GM18861 (cell line): ENCODE results near the gene PLA2G12A.

Source experiments
- ATAC-seq: cut with Tn5 transposase; IDR thresholded peaks from one replicate; pipeline ENCODE4 v1.9.1; 2021; ENCODE audit not compliant: unreplicated experiment

The PLA2G12A gene

DNA sequence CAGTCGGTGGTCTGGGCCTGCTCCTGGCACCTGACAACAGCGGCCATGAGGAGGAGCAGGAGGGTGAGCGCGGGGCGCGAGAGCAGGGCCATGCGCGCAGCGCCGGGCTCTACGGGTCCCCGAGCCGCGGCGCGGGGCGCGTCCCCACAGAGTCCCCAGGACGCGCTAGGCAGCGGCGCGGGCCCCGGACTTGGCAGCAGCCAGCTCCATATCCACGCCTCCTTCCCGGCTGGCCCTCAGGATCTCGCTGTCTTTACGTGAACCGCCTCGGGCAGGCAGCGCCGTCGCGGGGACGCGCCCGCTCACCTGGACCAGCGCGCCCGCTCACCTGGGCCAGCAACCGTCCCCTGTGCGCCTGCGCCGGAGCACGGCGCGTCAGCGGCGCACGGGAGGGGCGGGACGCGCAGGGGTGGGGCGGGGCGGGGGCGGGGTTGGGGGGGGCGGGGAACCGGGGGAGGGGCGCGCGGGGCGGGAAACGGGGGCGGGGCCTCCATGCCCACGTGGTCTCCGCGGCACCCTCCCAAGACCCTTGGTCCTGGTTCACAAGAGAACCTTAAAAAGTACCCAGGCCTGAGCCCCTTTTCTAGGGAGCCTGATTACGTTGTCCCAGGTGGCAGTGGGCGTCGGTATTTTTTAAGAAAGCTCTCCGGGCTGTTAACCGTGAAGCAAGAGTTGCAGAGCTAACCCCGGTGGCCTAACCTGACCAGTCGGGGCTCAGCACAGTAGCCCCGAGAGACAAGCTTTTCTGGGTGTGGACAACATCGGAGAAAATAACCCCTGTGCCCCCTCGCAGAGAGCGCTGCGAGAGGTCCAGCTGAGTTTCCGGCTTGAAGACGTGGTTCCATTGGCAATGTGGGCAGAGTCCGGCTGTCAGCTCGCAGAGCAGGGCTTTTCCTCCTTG, at the start of gene PLA2G12A:
Gene PLA2G12A, minus strand, starts transcription at position 353 of the 901 bp plus-strand sequence. Its CDS starts 261 bp downstream, at position 92.
- peak; percentile 73 for ATAC-seq

DNA sequence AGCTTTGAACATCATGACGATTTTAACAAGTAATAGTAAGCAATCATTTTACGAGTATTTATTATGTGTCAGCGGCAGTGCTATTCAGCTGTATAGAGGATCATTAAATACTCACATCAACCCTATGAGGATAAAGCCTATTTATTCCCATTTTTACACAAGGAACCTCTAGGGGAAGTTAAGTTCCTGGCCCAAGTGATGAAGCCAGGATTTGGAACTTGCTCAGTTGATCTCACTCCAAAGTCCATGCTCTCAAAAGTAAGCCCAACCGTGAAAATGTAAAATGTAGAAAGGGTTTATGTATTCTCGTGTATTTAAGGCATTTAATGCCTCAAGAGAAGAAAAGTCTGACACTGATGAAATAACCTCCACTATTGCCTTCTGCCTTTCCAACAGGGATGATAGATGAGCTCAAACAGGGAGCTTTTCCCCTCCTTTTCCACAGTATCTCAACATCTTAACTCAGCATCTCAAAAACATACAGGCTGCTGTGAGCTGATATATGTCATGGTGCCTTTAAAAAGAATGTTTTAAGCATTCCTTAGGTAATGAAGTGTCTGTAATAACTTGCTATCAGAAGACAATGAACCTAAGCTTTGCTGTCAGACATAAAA, 35.0 kb upstream of the PLA2G12A start:
- ATAC-seq = no peak

DNA sequence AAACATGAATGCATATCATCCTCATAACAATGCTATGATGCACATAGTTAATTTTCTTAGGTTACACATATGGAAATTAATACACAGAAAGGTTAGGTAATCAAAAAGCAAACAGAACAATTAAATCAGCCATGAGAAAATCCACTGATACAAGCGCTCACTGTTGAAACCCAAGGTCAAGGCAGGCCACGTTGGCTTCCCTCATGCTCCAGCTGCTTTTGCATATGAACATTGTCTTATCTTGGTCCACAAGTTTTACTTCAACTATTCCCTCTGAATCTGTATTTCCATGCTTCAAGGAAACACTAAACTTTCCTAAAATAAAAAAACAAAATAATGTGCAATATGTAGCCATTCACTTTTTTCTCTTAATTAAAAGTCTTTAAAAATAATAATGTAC, 34.5 kb upstream of the PLA2G12A start:
- ATAC-seq = no peak

DNA sequence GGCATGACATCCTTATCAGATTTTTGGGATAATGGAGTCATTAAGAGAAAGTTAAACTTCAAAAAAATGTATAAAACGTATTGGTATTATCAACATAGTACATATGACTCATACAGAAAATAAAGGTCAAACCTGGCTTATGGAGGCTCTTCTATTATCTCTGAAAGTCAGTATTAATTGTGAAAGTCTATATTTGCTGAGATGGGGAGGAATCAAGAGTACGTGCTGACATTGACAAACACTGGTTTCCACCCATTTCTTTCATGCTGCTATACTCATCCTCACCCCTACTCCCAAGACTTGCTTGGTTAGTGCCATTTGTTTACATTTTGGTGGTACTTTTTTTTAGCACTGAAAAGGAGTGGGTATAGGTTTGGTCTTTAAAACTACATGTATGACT, 30.8 kb upstream of the PLA2G12A start:
- ATAC-seq = no peak

DNA sequence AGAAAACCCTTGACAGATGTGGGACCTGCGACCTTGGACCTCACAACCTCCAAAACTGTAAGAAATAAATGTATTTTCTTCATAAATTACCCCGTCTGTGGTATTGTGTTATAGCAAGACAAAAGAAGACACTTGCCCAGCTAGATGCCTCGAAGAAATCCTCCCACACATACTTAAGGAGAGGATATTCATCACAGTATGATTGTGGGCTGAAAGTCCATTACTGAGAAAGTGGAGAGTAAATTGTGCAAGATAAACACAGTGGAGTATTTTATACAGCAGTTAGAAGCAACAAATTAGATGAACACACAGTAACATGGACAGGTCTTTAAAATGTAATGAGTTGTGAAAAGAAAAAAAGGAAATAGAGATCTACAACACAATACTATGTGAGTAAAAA, 25.8 kb upstream of the PLA2G12A start:
- ATAC-seq = no peak

DNA sequence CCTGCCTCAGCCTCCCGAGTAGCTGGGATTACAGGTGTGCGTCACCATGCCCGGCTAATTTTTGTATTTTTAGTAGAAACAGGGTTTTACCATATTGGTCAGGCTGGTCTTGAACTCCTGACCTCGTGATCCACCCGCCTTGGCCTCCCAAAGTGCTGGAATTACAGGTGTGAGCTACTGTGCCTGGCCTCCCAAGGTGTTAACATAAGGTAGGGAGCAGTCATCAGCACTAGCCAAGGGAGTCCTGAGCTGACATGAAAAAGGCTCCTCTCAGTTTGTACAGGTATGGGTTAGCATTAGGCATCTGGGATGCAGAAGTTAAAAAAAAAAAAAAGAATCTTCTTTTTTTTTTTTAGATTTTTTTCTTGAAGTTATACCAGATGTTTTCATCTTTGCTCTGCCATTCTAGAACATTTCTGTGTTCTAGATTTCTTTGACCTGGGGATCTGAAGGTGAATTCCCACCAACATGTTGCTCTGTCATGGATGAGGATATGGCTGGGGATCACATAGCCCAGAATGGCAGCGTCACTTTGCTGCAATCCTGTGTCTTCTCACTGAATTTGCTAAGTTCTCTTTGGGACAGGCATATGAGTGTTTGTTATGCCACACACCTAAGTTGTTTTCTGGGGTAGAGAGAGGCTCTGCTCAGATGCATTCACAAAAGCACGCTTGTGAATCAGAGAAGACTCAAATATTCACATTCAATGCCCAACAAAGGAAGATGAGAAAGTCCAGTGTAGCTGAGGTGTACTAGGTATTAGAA, 24.4 kb upstream of the PLA2G12A start:
- ATAC-seq = no peak

DNA sequence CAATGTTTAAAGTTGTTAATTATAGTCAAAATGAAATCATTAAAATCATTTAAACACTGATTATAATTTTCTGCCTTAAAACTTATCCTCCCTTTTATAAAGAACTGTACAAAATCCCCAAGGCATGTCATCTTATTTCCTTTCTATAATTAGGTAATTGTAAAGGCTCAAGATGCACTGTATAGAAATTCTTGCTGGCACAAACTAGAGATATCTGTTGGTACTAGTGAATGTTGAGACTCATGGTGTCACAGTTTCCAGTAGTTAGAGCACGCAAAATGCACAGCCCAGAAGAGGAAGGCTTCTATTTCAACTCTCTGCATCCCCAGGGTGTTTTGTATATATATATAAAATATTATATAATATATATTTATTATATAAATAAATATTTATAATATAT, 22.7 kb upstream of the PLA2G12A start:
- no peak for ATAC-seq

DNA sequence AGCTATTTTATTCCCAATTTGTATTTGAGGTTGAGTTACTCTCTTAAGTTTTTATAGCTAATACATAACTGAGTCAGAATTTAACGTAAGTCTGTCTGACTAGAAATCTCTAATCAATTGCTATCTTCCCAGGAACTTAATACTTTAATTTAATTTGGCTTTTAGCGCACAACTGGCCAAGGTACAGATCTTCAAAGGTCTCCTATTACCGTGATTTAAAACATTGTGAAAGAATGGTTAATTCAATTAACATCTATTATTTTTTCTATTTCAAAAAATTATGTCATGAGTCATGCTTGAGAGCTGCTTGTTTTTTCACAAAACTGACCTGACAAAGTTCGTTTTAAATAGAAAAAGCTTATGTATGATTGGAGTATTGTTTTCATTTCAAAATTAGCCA, 22.0 kb upstream of the PLA2G12A start:
- ATAC-seq = no peak

DNA sequence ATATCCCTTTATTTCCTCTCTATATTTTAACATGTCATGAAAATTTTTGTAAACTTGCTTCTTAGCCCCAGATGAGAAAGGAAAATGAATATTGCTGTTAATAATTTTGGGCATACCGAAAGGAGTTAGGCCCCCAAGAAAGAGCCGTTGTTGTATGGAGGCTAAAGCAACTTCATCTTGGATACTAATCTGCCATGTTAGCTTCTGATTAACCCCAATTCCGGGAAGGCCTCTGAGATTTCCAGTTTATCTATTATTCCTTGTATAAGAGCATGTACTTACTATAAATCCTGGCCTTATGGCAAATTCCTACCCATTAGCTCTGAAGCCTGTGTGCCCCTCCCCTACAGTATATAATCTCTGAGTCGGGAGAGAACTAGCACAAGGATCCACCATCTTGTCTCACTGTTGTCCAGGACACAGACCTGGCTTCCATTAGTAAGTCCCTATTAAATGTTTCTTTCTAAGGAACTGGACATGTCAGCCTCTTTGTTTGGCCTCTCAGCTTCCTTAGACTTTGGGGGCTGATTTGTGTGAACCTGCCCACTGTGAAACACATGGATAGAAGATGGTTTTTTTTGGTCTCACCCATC, 20.9 kb upstream of the PLA2G12A start:
- ATAC-seq = no peak

DNA sequence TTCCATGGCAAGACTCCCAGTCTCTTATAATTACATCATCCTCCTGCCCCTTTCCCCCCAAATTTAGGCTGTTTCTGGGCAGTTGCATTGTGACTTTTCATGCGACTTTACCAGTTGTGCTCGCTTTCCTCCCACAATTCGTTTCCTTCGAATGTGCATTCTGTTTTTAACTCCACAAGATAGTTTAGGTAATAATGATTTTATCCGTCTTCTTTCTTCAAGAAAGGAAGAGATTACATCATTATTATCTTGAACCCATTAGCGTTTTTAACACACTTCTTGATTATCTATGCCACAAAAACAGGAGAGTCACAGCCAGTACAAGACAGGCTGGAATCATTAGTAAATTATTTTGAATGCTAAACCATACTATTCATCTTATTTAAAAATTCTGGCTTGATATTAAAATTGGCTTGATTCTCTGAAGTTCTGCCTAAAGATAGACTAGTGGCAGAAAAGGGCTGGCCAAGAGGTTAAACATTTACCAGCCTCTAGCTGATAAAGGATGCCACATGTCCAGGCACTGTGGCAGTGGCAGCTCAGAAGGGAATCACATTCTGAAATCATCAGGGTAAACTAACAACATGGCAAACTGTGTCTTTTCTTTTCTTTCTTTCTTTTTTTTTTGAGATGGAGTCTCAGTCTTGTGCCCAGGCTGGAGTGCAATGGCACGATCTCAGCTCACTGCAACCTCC, 19.7 kb upstream of the PLA2G12A start:
- ATAC-seq = no peak

DNA sequence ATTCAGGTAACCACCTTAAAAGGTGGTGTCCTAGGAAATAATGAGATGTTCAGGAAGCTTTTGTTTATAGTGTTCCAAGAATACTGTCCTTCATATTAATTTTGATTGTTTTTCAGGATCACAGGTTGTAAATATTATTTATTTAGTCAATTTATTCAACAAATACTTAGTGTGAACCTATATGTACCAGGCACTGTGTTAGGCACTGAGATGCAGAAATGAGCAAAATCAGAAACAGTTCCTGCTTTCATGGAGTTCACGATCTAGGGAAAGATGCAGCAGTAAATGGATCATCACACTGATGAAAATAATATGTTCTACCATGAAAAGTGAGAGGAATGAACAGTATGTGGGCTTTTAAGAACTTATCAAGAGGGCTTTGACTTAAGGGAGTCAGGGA, 18.2 kb upstream of the PLA2G12A start:
- no peak for ATAC-seq

DNA sequence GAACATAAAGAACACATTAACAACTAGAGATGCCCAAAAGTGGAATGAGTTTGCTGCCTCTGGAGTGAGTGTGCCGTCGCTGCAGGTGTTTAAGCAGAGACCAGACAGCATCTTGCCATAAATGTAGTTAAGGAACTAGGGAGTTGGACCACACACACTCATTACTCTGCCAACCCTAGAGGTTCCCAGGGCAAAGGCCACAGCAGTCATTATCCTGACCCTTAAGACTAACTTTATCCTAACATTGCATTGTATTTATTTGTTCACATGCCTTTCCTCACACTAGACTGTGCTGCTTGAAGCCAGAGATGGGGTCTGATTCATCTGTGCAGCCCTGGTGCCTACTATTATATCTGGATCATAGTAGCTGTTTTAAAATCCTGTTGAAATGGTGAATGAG, 16.9 kb upstream of the PLA2G12A start:
- no peak for ATAC-seq

DNA sequence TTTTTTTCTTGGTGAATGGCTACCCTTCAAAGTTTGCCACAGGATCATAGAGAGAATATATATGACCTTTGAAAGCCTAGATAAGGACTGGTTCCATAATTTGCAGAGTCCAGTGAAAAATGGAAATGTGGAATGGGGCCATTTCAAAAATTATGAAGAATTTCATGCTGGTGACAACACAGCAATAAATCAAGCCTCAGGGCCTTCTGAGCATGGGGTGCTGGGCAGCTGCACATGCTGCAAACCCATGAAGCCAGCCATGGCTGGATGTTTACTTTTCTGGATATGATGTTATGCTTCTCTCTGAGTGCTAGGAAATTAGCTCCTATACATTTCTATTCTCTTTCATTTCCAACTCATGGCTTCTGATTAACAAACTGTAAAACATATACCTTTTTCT, 16.0 kb upstream of the PLA2G12A start:
- no peak for ATAC-seq

DNA sequence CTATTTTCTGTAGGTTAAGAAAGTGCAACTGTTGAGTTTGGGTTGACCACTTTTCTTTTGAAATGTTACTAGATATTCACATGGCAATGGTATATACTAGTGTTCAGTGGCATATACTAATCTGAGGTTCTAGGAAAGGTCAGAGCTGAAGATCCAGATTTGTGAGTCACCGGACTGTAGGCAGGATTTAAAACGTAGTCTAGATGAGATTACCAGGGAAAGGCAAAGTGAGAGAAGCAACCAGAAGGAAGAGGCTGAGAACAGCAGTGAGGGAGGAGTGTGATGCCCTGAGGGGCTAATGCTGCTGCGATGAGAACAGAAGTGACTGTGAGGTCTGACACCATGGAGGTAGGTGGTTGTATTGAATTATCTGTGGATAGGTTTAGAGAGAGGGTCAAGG, 9.7 kb upstream of the PLA2G12A start:
- no peak for ATAC-seq

DNA sequence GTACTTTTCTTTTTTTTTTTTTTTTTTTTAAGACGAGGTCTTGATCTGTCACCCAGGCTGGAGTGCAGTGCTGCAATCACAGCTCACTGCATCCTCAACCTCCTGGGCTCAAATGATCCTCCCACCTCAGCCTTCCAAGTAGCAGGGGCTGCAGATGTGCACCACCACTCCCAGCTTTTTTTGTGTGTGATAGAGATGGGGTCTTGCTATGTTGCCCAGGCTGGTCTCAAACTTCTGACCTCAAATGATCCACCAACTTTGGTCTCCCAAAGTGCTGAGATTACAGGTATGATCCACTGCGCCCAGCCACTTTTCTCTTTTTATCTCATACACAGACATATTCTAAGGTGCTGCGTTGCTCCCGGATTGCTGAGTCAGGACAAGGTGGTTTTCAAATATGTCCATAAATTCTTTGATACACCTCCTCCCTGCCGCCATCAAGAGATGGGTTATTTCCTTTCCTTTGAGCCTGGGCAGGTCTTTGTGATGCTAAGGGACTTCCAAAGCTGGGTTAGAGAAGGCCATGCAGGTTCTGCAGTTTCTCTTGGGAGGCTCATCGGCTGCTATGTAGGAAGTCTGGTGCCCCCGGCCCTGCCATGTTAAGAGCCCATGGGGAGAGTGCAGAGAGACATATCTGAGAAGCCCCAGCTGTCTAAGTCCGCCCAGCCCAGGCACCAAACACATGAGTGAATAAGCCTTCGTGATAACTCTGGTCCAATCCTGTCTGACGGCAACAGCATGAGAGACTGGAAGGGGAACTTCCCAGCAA, 8.4 kb upstream of the PLA2G12A start:
- ATAC-seq = no peak

DNA sequence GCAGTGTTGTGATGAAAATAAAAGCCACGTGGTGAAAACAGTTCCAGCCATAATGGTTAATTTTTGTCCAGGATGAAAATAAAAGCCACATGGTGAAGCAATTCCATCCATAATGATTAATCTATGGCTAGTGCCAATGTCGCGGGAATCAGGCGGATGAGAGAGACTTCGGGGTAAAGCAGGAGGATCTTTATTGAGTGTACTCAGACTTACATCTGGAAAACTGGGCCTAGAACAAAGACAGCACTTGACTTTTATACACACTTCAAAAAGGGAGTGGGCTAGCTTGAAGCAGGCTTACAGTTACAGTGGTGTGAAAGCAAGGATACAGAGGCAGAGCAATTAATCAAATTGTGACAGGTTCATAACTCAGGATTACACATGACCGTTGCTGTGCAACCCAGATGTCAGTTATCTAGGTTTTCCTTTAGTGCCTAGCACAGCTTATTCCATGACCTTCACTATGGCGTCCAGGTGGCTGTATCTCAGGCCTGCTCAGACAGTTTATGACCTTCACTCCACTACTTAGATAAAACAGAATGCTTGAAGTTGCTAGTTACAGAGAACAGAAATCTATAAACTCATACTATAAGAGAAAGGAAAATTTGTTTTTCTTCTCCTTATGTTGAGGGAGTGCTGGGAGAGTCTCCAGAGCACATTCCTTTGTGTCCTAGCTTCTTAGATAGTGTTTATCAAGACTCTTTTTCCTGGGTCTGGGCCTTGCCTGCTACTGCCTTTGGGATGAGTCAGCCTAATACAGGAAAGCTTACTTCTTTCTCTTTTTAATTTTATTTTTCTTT, 5.9 kb upstream of the PLA2G12A start:
- no peak for ATAC-seq

DNA sequence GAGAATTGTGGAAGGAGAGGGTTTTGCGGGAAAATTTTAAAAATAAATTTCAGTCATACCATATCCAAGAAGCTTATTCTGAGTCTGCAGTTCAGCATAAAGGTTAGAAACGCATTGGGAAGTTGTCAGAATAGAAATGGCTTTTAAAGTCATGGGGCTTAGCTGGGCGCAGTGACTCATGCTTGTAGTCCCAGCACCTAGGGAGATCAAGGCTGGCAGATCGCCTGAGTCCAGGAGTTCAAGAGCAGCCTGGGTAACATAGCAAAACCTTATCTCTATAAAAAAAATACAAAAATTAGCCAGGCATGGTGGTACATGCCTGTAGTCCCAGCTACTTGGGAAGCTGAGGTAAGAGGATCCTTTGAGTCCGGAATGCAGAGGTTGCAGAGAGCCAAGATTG, 3.9 kb upstream of the PLA2G12A start:
- no peak for ATAC-seq

DNA sequence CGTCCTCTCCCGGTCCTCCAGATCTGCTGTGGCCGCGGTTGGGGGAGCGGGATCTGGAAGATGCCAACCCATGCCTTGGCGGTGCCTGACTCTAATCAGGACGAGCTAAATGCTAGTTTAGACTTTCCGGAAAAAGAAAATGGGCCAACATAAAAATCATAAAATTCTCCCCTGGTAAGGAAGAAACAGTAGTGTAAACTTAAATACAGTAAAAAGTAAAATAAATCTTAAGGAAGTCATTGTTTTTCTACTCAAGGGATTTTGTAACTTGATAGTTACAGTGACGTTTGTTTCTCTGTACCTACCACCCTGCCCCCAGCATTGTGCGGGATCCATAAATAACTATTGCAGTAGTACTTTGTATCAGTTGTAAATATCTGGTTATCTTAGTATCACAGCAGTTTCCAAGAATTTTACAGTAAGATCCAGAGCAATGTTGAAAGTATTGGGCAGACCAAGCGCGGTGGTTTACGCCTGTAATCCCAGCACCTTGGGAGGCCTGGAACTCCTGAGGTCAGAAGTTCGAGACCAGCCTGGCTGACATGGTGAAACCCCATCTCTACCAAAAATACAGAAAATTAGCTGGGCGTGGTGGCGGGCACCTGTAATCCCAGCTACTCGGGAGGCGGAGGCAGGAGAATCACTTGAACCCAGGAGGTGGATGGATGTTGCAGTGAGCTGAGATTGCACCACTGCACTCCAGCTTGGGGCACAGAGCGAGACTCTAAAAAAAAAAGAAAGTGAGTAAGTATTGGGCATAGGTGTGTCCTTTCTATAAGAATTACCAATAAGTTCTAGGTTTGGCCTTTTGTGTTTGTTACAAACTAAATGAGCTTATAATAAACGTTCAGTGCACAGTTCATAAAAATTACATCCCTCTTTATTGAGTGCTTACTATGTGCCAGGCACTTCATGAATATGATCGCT, 1.0 kb upstream of the PLA2G12A start:
- no peak for ATAC-seq
